Measurements from ENCODE around the gene FGF11.

DNA sequence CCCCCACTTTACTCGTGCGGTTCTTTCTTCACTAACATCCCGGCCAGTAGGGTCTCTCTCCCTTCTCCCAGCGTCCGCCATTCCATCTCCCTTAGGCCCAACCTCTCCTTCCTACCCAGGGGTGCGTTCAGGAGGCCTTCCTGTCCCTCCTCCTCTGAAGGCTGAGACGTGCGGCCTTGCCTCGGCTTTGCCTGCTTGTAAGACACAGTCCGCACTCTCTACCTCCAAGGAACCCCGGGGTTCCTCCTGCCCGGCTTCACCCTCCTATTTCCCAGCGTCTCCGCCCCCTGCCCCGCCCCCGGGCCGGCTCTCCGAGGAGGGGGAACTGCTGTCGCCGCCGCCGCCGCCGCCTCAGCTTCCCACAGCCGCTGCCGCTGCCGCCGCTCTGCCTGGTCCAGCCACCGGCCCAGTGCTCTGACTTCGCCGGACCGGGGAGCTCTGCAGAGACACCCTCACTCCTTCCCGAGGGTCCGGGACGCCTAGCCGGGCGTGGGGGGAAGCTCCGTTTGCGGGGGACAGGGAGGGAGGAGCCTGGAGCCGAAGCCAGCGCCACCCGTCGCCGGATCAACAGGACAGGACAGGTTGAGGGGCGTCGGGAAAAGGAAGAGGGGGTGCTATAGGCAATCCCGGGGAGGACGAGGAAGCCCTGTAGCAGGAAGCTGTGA is 1.2 kb upstream of the FGF11 start:
- TF ChIP-seq POLR2A (IDR thresholded peaks at IDR 0.05; ENCODE audit: low read length) (no peak), GATA1 (IDR thresholded peaks at IDR 0.05; ENCODE audit: low read depth, low read length) (no peak)

All from erythroblast (primary cell).